ENCODE data around the gene LINC01488. TPM values are rescaled to one million over a fixed set of nuclear protein-coding genes. Genes with fewer than 3 reads are reported as not detected.

LINC01488 gene
- total and polyA plus RNA-seq, 9 of the 15 experiments (the other 6 are each of a cell fraction or from before 2014, with no cell fraction given), result not detected

GRCh38 chr11:69531071-69531716 lies 49.7 kb downstream of the LINC01488 start (continued):
- TF ChIP-seq ZNF318 (IDR thresholded peaks at IDR 0.05; ENCODE audit: borderline replicate concordance in 1 of 2, low read depth in 1 of 2) (no peak), STAT6 (CRISPR knock-in tag; IDR thresholded peaks at IDR 0.05) (no peak), CUX1 (CRISPR knock-in tag; IDR thresholded peaks at IDR 0.05) (no peak), PHF8 (IDR thresholded peaks at IDR 0.05; ENCODE audit: borderline replicate concordance, low read length) (no peak)

Data from K562 (cell line).